Body of pancreas (tissue), 4 donors: ENCODE results near the gene TTC24. TPM values are rescaled to one million over a fixed set of nuclear protein-coding genes. Genes with fewer than 3 reads are reported as not detected.
"Not testable (repeated sequence)": the region's sequence is repeated elsewhere in the genome, so short reads cannot be mapped to it uniquely, and the experiment has no call there.

Experiments
- ATAC-seq: fragments of 150-250 bp; one replicate; pipeline ENCODE4 v1.9.1; 2016
- DNase-seq, 4 donors: peaks; one replicate each; pipeline ENCODE4 v3.0.0-alpha.2; 2019
- H3K27ac ChIP-seq, 4 donors: fragments of 200-600 bp; sonication (generic); 1 replicate in 3 of 4; 2 replicates in 1 of 4; pipeline versions ENCODE4 v1.5.1 to v1.6.1; 2016 to 2019; ENCODE audit warnings: mild to moderate bottlenecking in 1 of 4, mixed read lengths in 1 of 4, moderate library complexity in 1 of 4
- H3K27me3 ChIP-seq, 2 donors: fragments of 200-600 bp; sonication (generic); one replicate each; pipeline ENCODE4 v1.6.0; 2016; ENCODE audit warnings: mild to moderate bottlenecking in 1 of 2
- H3K36me3 ChIP-seq, 2 donors: fragments of 200-600 bp; sonication (generic); replicated peaks in 1 of 2; 2 replicates each; pipeline ENCODE4 v1.5.1; 2016; ENCODE audit warnings: low read depth in 2 of 2; ENCODE audit not compliant: insufficient read depth in 1 of 2
- H3K4me1 ChIP-seq: fragments of 200-600 bp; sonication (generic); one replicate; pipeline ENCODE4 v1.6.0; 2016
- H3K4me3 ChIP-seq, 2 donors: fragments of 200-600 bp; sonication (generic); 1 replicate in 1 of 2; 2 replicates in 1 of 2; pipeline ENCODE4 v1.5.1; 2016 to 2019
- H3K9me3 ChIP-seq, 3 donors: fragments of 200-600 bp; sonication (generic); 1 replicate in 2 of 3; 2 replicates in 1 of 3; pipeline ENCODE4 v1.5.1; 2016
- POLR2A ChIP-seq, 3 donors: fragments of 450-650 bp; IDR thresholded peaks; one replicate each; pipeline ENCODE4 v1.6.1; 2016; ENCODE audit warnings: antibody characterized with exemption in 3 of 3, mild to moderate bottlenecking in 2 of 3
- WGBS, 2 donors: methylation state at CpG; one replicate each; pipeline ENCODE4 v1.1.5; 2017; 5-methylcytosine and 5-hydroxymethylcytosine counted together
- intact Hi-C: fragments of 100-400 bp; cut with DNase I; formaldehyde crosslinking; loops from one replicate; pipeline ENCODE4 v1.15.1; 2023
- total RNA-seq, 2 donors: library from RNA; depleted of rRNA; stranded (reverse); fragments of >200 nt; gene quantifications; one replicate each; pipeline ENCODE4 v1.1.0, GENCODE V29; 2016
- TF ChIP-seq, protein P1 (sequence below), 7 experiments: fragments of 450-650 bp in 4 of 7; fragments of 200-600 bp in 3 of 7; sonication (generic) in 3 of 7; IDR thresholded peaks; one replicate each; pipeline ENCODE4 v1.5.1; 2016 to 2019; ENCODE audit warnings: antibody characterized with exemption in 7 of 7

Gene TTC24
- total RNA-seq, 2 donors from 2014 or later, result not detected

DNA sequence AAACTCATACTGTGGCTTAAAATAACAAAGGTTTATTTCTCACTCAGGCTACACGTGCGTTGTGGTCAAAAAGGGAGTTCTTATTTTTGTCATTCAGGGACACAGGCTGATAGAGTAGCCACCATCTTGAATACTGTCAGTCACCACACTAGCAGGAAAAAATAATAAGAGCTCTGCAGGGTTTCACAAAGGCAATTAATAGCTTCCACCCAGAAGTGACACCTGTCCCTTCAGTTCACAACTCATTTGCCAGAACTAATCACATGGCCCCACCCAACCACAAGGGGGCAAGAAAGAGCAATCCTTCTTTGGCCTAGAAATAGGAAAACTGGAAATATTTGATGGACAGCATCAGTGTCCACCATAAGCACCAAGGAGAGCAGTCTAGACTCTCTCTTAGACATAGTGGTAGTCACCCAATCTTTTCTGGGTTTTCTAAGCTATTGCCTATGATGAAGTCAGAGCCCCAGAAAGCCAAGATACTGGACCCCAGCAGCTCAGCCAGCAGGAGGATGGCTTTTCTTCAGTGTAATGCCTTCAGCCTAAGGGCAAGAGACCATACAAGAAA lies 47.9 kb downstream of the TTC24 start:
- ATAC-seq, result peak; percentile 21
- 77 to 80% methylated on average over 2 of the region's 2 CpGs for whole genome bisulfite sequencing, 2 donors

DNA sequence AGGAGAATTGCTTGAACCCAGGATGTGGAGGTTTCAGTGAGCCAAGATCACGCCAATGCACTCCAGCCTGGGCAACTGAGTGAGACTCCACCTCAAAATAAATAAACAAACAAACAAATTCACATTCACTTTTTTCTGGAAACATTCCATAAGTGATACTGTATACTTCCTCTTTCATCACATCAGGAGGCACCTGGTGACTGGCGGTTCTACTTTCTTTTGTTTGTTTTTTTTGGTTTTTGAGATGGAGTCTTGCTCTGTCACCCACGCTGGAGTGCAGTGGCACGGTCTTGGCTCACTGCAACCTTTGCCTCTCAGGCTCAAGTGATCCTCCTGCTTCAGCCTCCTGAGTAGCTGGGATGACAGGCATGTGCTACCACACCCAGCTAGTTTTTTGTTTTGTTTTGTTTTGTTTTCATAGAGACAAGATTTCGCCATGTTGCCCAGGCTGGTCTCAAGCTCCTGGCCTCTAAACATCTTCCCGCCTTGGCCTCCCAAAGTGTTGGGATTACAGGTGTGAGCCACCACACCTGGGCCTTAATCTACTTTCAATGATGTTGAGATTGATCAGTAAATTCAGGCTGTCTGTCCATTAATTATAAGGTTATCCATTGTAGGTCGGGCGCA lies 50.4 kb downstream of the TTC24 start:
- no peak for DNase-seq
- TF ChIP-seq, protein P1, sequence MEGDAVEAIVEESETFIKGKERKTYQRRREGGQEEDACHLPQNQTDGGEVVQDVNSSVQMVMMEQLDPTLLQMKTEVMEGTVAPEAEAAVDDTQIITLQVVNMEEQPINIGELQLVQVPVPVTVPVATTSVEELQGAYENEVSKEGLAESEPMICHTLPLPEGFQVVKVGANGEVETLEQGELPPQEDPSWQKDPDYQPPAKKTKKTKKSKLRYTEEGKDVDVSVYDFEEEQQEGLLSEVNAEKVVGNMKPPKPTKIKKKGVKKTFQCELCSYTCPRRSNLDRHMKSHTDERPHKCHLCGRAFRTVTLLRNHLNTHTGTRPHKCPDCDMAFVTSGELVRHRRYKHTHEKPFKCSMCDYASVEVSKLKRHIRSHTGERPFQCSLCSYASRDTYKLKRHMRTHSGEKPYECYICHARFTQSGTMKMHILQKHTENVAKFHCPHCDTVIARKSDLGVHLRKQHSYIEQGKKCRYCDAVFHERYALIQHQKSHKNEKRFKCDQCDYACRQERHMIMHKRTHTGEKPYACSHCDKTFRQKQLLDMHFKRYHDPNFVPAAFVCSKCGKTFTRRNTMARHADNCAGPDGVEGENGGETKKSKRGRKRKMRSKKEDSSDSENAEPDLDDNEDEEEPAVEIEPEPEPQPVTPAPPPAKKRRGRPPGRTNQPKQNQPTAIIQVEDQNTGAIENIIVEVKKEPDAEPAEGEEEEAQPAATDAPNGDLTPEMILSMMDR (IDR thresholded peaks at IDR 0.05), result no peak
- no peak for TF ChIP-seq POLR2A (IDR thresholded peaks at IDR 0.05)
- Histone ChIP-seq H3K4me1 (peaks cover 19% of the 10 kb centered on the region), H3K27ac (peak overlapping the region in 2 of 4 donors; percentile 25 to 39), H3K27me3 (peaks cover 0 to 8% of the 10 kb centered on the region in 2 donors), H3K4me3 (no peak overlapping the region), H3K36me3 (no peaks in the 10 kb centered on the region), H3K9me3 (no peaks in the 10 kb centered on the region)
- ATAC-seq, result no peak
- 71 to 80% methylated on average over 8 of the region's 8 CpGs for WGBS, 2 donors
- intact Hi-C loops, result no loop called here

More for the DNA sequence above, 47.9 kb downstream of the TTC24 start:
- no peaks in the 10 kb centered on the region for H3K9me3 ChIP-seq
- H3K27ac ChIP-seq, result no peak overlapping the region
- intact Hi-C loops, result no loop called here
- TF ChIP-seq, protein P1 (IDR thresholded peaks at IDR 0.05), result peak; percentile 17 to 68 (median 61)
- TF ChIP-seq POLR2A (IDR thresholded peaks at IDR 0.05), result no peak
- peaks cover 0 to 23% of the 10 kb centered on the region in 2 donors for H3K27me3 ChIP-seq
- peak; percentile 43 to 71 (median 60) for DNase-seq
- H3K4me1 ChIP-seq, result peaks cover 30% of the 10 kb centered on the region
- no peaks in the 10 kb centered on the region for H3K36me3 ChIP-seq
- H3K4me3 ChIP-seq, result no peak overlapping the region

DNA sequence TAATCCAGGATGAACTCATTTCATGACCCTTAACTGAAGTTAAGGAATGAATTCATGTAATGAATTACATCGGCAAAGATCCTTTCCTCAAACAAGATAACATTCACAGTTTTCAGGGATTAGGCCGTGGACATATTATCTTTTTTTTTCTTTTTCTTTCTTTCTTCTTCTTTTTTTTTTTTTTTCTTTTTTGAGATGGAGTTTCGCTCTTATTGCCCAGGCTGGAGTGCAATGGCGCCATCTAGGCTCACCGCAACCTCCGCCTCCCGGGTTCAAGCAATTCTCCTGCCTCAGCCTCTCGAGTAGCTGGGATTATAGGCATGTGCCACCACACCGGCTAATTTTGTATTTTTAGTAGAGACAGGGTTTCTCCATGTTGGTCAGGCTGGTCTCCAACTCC lies 51.6 kb downstream of the TTC24 start:
- intact Hi-C loops, H3K27me3 ChIP-seq: not testable (repeated sequence)

DNA sequence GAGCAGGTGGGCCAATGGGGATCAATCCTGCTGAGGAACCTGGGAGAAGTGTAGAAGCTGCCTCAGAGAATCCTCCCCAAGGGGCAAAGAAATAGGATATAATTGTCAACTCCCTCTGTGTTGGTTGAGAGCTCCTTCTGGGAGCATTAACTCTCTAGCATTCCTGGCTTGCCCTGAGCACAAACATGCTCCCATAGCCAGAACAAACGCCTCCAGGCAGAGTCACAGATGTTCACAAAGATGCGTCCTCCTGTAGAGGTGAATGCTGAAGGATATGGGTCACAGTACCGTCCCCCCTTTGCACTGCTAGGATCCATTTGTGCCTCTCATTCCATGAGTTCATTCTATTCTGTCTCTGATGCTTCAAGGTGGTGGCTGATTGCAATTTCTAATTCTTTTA lies 52.8 kb downstream of the TTC24 start:
- ATAC-seq (no peak), DNase-seq (no peak)
- Histone ChIP-seq H3K27me3 (no peaks in the 10 kb centered on the region), H3K36me3 (no peaks in the 10 kb centered on the region), H3K27ac (no peak overlapping the region), H3K4me3 (no peak overlapping the region), H3K9me3 (no peaks in the 10 kb centered on the region), H3K4me1 (peaks cover 10% of the 10 kb centered on the region)
- TF ChIP-seq POLR2A (IDR thresholded peaks at IDR 0.05), result no peak
- TF ChIP-seq, protein P1 (IDR thresholded peaks at IDR 0.05), result no peak
- 45 to 63% methylated on average over 2 to 3 of the region's 3 CpGs for WGBS, 2 donors
- intact Hi-C loops, result no loop called here

More for the DNA sequence above, 51.6 kb downstream of the TTC24 start:
- ATAC-seq, H3K36me3 ChIP-seq, H3K9me3 ChIP-seq, H3K27ac ChIP-seq, DNase-seq, H3K4me3 ChIP-seq: not testable (repeated sequence)
- peaks cover 10% of the 10 kb centered on the region for H3K4me1 ChIP-seq
- 60 to 61% methylated on average over 9 of the region's 9 CpGs for WGBS, 2 donors

Other genes starting within 250 kb of the TTC24 start
- gene CCT3, start 241.4 kb upstream of the TTC24 start, total RNA-seq, result 100 to 1,000 TPM; 104 to 106 TPM
- not detected for gene TSACC, start 241.2 kb upstream of the TTC24 start, total RNA-seq
- gene RHBG, start 210.5 kb upstream of the TTC24 start, total RNA-seq, result 1 to 10 TPM in 1 of 2 donors, not detected in 1; 3.3 TPM
- gene MEF2D, start 78.9 kb upstream of the TTC24 start, total RNA-seq, result 10 to 100 TPM; 15.6 to 18.1 TPM
- gene IQGAP3, start 7.2 kb upstream of the TTC24 start, total RNA-seq, result under 1 TPM in 1 of 2 donors, not detected in 1; 0.52 TPM
- gene NAXE, start 12.1 kb downstream of the TTC24 start, total RNA-seq, result 10 to 100 TPM; 46.1 to 62.8 TPM
- 1 to 10 TPM; 8.9 to 9.6 TPM for gene GPATCH4, start 21.8 kb downstream of the TTC24 start, total RNA-seq
- gene HAPLN2, start 39.7 kb downstream of the TTC24 start, total RNA-seq, result not detected
- under 1 TPM in 1 of 2 donors, not detected in 1; 0.26 TPM for gene BCAN, start 62.4 kb downstream of the TTC24 start, total RNA-seq
- gene NES, start 97.7 kb downstream of the TTC24 start, total RNA-seq, result 10 to 100 TPM in 1 of 2 donors, 1 to 10 TPM in 1; 4.2 to 12.2 TPM
- gene CRABP2, start 125.9 kb downstream of the TTC24 start, total RNA-seq, result 1 to 10 TPM in 1 of 2 donors, under 1 TPM in 1; 0.99 to 3.6 TPM
- 10 to 100 TPM; 14.5 to 68.2 TPM for gene METTL25B, start 148.7 kb downstream of the TTC24 start, total RNA-seq
- gene ISG20L2, start 149.0 kb downstream of the TTC24 start, total RNA-seq, result 10 to 100 TPM; 11.9 to 14.3 TPM
- gene MRPL24, start 161.4 kb downstream of the TTC24 start, total RNA-seq, result 10 to 100 TPM; 25.2 to 62.0 TPM
- gene HDGF, start 172.0 kb downstream of the TTC24 start, total RNA-seq, result 100 to 1,000 TPM in 1 of 2 donors, 10 to 100 TPM in 1; 92.4 to 122 TPM
- 10 to 100 TPM; 19.2 to 28.3 TPM for gene PRCC, start 187.8 kb downstream of the TTC24 start, total RNA-seq
- under 1 TPM in 1 of 2 donors, not detected in 1; 0.99 TPM for gene SH2D2A, start 237.1 kb downstream of the TTC24 start, total RNA-seq